Activated CD4-positive, alpha-beta T cell treated with anti-CD3 and anti-CD28 coated beads, Interleukin-10, Interleukin-2, amounts not matched to agents 100 ng/mL and 50 ng/mL, durations not matched to agents 16 hours and 8 hours (primary cell): ENCODE data around the gene MRPL54.

ENCODE experiments used
- DNase-seq: peaks from one replicate; pipeline ENCODE4 v3.0.0-alpha.2; 2020

Gene MRPL54

GRCh38 chr19:3762501-3763459, at the start of gene MRPL54:
MRPL54 (plus strand) TSS chr19:3762682; CDS start chr19:3762701, 19 bp downstream.
- peak; percentile 100 for DNase-seq

- DNase-seq = no peak
These were observed 46.3 kb upstream of the MRPL54 start for GRCh38 chr19:3716147-3716668.

- no peak for DNase-seq
These were observed 42.6 kb upstream of the MRPL54 start for GRCh38 chr19:3719868-3720267.

- DNase-seq = no peak
These were observed 42.0 kb upstream of the MRPL54 start for GRCh38 chr19:3720349-3720917.

GRCh38 chr19:3721131-3721886, 41.2 kb upstream of the MRPL54 start:
- peak; percentile 83 for DNase-seq

- no peak for DNase-seq
These were observed 40.5 kb upstream of the MRPL54 start for GRCh38 chr19:3721887-3722442.

- no peak for DNase-seq
These were observed 39.9 kb upstream of the MRPL54 start for GRCh38 chr19:3722443-3723109.

- no peak for DNase-seq
These were observed 39.4 kb upstream of the MRPL54 start for GRCh38 chr19:3723110-3723488.

GRCh38 chr19:3723883-3724282, 38.6 kb upstream of the MRPL54 start:
- no peak for DNase-seq

- no peak for DNase-seq
These were observed 37.4 kb upstream of the MRPL54 start for GRCh38 chr19:3725121-3725520.

GRCh38 chr19:3725640-3726310, 36.7 kb upstream of the MRPL54 start:
- DNase-seq = no peak

- DNase-seq = no peak
These were observed 32.0 kb upstream of the MRPL54 start for GRCh38 chr19:3730457-3730958.

GRCh38 chr19:3732108-3732507, 30.4 kb upstream of the MRPL54 start:
- DNase-seq = no peak

GRCh38 chr19:3733549-3734309, 28.8 kb upstream of the MRPL54 start:
- no peak for DNase-seq

- no peak for DNase-seq
These were observed 28.2 kb upstream of the MRPL54 start for GRCh38 chr19:3734310-3734600.

GRCh38 chr19:3736106-3736724, 26.3 kb upstream of the MRPL54 start:
- no peak for DNase-seq

- DNase-seq = no peak
These were observed 24.8 kb upstream of the MRPL54 start for GRCh38 chr19:3737487-3738205.

- DNase-seq = no peak
These were observed 23.8 kb upstream of the MRPL54 start for GRCh38 chr19:3738477-3739220.

GRCh38 chr19:3740431-3740830, 22.1 kb upstream of the MRPL54 start:
- DNase-seq = no peak
